ENCODE results near the gene TSPOAP1.

Gene TSPOAP1

DNA sequence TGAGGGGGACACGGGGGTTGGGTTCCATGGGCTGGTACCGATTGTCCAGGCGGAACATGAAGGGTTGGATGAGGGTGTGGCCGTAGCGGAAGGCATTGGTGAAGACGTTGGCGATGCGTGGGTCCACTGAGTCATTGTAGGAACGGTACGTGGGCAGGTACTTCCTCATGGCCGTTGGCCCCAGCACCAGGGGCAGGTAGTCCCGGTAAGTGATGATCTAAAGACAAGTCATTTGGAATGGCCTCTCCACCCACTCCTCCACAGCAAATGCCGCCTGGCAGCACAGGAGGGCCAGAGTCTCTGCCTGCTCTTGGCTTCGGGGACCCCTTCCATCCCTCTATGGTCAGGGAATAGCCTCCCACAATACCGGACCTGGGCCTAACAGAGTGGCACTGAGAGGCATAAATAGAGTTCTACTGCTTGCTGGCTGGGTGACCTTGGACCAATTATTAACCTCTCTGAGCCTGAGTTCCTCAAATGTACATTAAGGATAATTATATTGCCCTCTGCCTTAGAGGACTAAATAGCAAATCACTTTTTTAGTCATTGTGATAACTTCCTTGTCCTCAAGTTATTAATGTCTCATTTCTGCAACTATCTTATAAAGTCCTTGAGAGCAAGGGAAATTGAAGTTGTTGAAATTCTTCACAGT is 55.0 kb downstream of the TSPOAP1 start:
- Histone ChIP-seq H3K27me3 (ENCODE audit: insufficient read depth, poor library complexity, severe bottlenecking) (peaks cover 10% of the 10 kb centered on the region), H3K4me3 (ENCODE audit: severe bottlenecking) (no peak overlapping the region), H3K9me3 (ENCODE audit: severe bottlenecking) (no peaks in the 10 kb centered on the region), H3K4me1 (ENCODE audit: insufficient read depth, poor library complexity, severe bottlenecking) (no peaks in the 10 kb centered on the region), H3K27ac (ENCODE audit: poor library complexity, severe bottlenecking) (no peak overlapping the region), H3K36me3 (ENCODE audit: low read depth) (no peaks in the 10 kb centered on the region)
- ATAC-seq (ENCODE audit: low read depth) (no peak), DNase-seq (ENCODE audit: low spot score) (no peak)
- TF ChIP-seq, protein P1, sequence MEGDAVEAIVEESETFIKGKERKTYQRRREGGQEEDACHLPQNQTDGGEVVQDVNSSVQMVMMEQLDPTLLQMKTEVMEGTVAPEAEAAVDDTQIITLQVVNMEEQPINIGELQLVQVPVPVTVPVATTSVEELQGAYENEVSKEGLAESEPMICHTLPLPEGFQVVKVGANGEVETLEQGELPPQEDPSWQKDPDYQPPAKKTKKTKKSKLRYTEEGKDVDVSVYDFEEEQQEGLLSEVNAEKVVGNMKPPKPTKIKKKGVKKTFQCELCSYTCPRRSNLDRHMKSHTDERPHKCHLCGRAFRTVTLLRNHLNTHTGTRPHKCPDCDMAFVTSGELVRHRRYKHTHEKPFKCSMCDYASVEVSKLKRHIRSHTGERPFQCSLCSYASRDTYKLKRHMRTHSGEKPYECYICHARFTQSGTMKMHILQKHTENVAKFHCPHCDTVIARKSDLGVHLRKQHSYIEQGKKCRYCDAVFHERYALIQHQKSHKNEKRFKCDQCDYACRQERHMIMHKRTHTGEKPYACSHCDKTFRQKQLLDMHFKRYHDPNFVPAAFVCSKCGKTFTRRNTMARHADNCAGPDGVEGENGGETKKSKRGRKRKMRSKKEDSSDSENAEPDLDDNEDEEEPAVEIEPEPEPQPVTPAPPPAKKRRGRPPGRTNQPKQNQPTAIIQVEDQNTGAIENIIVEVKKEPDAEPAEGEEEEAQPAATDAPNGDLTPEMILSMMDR (IDR thresholded peaks at IDR 0.05; ENCODE audit: poor library complexity, severe bottlenecking) = no peak

DNA sequence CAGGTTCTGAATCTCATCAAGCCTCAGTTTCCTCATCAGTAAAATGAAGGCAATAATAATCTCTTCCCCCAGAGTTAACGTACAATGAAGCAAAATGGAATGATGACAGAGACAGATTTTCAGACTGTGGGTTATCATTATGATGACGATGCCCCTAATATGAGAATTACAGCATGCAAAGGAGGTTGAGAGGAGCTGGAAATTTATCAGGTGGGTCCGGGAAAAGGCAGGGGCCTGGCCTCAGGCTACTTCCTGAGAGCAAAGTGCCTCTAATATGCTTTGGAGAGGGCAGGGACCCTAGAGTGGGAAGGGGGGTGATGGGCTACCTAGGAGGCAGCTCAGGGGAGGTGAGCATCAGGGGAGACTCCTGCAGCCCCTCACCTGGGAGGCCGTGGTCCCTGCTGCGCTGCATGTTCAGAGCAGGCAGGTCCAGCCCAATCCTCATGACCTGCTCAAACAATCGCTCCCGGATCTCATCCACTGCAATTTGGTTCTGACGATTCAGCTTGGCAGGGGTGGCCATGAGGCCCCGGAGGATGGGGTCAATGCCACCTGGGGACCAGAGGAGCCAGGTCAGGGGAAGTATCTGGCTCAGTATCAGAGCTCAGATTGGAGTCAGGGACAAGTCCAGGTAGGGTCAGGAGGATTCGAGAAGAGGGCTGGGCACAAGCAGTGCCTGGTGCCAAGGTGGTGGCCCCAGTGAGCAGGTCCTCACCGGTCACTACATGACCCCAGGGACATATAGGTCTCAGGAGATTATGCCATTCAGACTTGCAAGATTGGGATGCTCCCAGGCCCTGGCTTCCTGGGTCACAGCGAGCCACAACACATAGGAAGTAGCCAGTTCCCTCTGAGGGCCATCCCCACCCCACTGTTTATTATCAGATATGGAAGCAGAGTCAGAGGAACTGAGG is 56.0 kb downstream of the TSPOAP1 start:
- DNase-seq (ENCODE audit: low spot score) = no peak
- H3K27me3 ChIP-seq (ENCODE audit: insufficient read depth, poor library complexity, severe bottlenecking) = peaks cover 1% of the 10 kb centered on the region

DNA sequence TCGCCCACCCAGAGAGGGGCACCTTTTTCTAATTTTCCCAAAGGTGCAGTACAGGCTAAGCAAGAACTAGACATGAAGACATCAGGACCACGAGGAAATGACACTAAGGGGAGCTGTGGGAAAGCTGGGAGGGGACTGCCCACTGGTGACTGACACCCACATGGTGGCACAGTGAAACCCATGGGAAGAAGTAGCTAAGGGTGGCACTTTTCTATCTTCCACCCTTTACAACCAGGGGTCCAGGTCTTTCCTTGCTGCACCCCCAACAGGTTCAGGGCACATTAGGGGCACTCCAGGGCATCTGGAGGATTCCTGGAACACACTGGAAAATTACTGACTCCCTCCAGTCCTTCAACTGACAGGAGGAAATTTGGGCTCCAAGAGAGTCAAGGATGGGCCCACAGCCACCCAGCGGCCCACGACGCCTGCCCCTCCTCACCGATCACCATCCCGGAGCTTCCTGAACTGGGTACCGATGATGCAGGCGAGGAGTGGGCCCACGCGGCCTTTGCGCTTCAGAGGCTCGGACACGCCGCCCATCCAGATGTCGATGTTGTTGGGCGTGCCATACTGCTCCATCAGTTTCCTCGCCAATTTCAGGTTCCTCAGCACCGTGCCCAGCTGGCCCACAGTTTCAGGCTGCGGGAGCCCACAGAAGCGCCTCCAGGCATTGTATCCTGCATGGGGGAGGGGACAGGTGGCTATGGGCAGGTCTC is 57.2 kb downstream of the TSPOAP1 start:
- no peak overlapping the region for H3K27ac ChIP-seq (ENCODE audit: poor library complexity, severe bottlenecking)
- no peak overlapping the region for H3K4me3 ChIP-seq (ENCODE audit: severe bottlenecking)
- H3K27me3 ChIP-seq (ENCODE audit: insufficient read depth, poor library complexity, severe bottlenecking) = no peaks in the 10 kb centered on the region
- no peaks in the 10 kb centered on the region for H3K36me3 ChIP-seq (ENCODE audit: low read depth)
- ATAC-seq (ENCODE audit: low read depth) = no peak
- H3K4me1 ChIP-seq (ENCODE audit: insufficient read depth, poor library complexity, severe bottlenecking) = no peaks in the 10 kb centered on the region
- H3K9me3 ChIP-seq (ENCODE audit: severe bottlenecking) = no peaks in the 10 kb centered on the region
- DNase-seq (ENCODE audit: low spot score) = no peak
- TF ChIP-seq, protein P1 (IDR thresholded peaks at IDR 0.05; ENCODE audit: poor library complexity, severe bottlenecking) = no peak

More for the DNA sequence above, 56.0 kb downstream of the TSPOAP1 start:
- Histone ChIP-seq H3K9me3 (ENCODE audit: severe bottlenecking) (no peaks in the 10 kb centered on the region), H3K36me3 (ENCODE audit: low read depth) (no peaks in the 10 kb centered on the region), H3K27ac (ENCODE audit: poor library complexity, severe bottlenecking) (no peak overlapping the region), H3K4me3 (ENCODE audit: severe bottlenecking) (no peak overlapping the region), H3K4me1 (ENCODE audit: insufficient read depth, poor library complexity, severe bottlenecking) (no peaks in the 10 kb centered on the region)
- no peak for ATAC-seq (ENCODE audit: low read depth)
- TF ChIP-seq, protein P1 (IDR thresholded peaks at IDR 0.05; ENCODE audit: poor library complexity, severe bottlenecking) = no peak

DNA sequence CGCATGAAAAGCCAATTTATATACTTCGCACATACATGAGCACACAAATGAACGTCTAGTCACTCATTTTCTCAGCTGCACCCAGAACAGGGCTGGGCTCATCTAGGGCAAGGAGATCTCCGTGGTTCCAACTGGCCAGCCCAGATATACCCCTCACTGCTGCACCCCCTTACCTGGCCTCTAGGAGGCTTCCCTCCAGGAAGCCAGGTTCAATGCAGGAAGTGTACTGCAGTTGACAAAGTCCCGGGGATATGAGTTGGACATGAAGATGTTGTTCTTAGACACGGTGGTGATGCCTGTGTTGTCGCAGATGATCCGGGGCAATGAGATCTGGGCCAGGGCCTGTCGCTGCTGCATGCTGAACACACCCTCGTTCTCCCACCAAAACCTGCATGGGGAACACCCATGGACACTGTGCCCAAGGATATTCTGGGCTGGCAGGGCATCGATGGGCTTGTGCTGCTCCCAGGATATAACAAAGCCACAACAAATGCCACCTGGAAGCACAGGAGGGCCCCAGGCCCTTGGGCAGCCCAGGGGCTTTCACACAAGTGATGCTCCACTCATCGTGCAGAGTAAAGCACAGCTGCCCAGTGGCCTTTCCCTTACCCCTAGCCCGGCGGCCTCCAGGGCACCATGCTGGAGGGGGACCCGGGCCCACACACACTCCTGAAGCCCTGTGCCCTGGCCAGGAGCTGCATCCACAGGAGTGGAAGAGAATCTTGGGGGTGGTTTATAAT is 57.9 kb downstream of the TSPOAP1 start:
- DNase-seq (ENCODE audit: low spot score) (no peak), ATAC-seq (ENCODE audit: low read depth) (peak; percentile 57; the same call in 1 of the 3 replicates)
- Histone ChIP-seq H3K4me1 (ENCODE audit: insufficient read depth, poor library complexity, severe bottlenecking) (no peaks in the 10 kb centered on the region), H3K27ac (ENCODE audit: poor library complexity, severe bottlenecking) (no peak overlapping the region), H3K36me3 (ENCODE audit: low read depth) (no peaks in the 10 kb centered on the region), H3K9me3 (ENCODE audit: severe bottlenecking) (no peaks in the 10 kb centered on the region), H3K27me3 (ENCODE audit: insufficient read depth, poor library complexity, severe bottlenecking) (peaks cover 4% of the 10 kb centered on the region), H3K4me3 (ENCODE audit: severe bottlenecking) (no peak overlapping the region)
- TF ChIP-seq, protein P1 (IDR thresholded peaks at IDR 0.05; ENCODE audit: poor library complexity, severe bottlenecking) = no peak
